Kidney epithelial cell (primary cell): ENCODE data around the gene SHC3. TPM values are rescaled to one million over a fixed set of nuclear protein-coding genes. Genes with fewer than 3 reads are reported as not detected.

Experiments
- DNase-seq: peaks from one replicate; pipeline ENCODE4 v3.0.0-alpha.2; 2010; ENCODE audit warnings: low read depth
- H3K27me3 ChIP-seq: 2 replicates; pipeline ENCODE4 v1.6.0; 2011; ENCODE audit warnings: low read length; ENCODE audit not compliant: control insufficient read depth, insufficient read depth
- H3K36me3 ChIP-seq: 2 replicates; pipeline ENCODE4 v1.5.1; 2011; ENCODE audit warnings: low read length; ENCODE audit not compliant: control insufficient read depth, insufficient read depth
- H3K4me3 ChIP-seq: 2 replicates; pipeline ENCODE4 v1.5.1; 2011; ENCODE audit warnings: low read depth, mild to moderate bottlenecking, control low read depth, low read length
- CTCF ChIP-seq: IDR thresholded peaks from 2 replicates; pipeline ENCODE4 v1.5.1; 2011; ENCODE audit warnings: mild to moderate bottlenecking, moderate library complexity, low read length, control low read depth, inconsistent platforms; ENCODE audit not compliant: insufficient read depth, poor library complexity, severe bottlenecking
- total RNA-seq: library from RNA; depleted of rRNA; stranded (reverse); fragments of >200 nt; gene quantifications from 2 replicates; pipeline ENCODE4 v1.2.3, GENCODE V29; 2015

Gene SHC3
- total RNA-seq, 1 donor from 2014 or later = 2.9 TPM

- Histone ChIP-seq H3K36me3 (no peaks in the 10 kb centered on the region), H3K27me3 (no peaks in the 10 kb centered on the region), H3K4me3 (no peak overlapping the region)
- TF ChIP-seq CTCF = no peak
- DNase-seq = no peak
Observed at GRCh38 chr9:89120704-89121103, 57.9 kb downstream of the SHC3 start.

GRCh38 chr9:89116805-89117192, 61.8 kb downstream of the SHC3 start:
- H3K4me3 ChIP-seq = no peak overlapping the region
- H3K27me3 ChIP-seq = no peaks in the 10 kb centered on the region
- DNase-seq = no peak
- no peak for TF ChIP-seq CTCF
- no peaks in the 10 kb centered on the region for H3K36me3 ChIP-seq

- Histone ChIP-seq H3K4me3 (no peak overlapping the region), H3K36me3 (no peaks in the 10 kb centered on the region), H3K27me3 (no peaks in the 10 kb centered on the region)
- no peak for TF ChIP-seq CTCF
- no peak for DNase-seq
Observed at GRCh38 chr9:89116064-89116804, 62.4 kb downstream of the SHC3 start.

DNA sequence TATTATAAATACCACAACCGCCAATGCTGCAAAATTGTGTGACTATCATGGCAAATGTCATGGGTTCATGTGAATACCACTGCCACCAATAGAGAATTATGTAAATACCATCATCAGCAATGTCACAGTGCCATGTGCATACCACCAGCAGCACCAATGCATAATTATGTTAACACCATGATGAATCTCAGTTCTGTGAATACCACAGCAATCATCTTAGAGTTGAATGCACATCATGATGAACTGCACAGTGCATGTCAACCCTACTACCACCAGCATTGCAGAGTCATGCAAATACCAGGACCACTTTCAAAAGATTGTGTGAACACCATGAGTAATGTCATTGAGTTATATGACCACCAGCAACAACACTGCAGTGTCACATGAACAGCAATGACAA, 63.2 kb downstream of the SHC3 start:
- no peaks in the 10 kb centered on the region for H3K27me3 ChIP-seq
- DNase-seq = no peak
- no peak for TF ChIP-seq CTCF
- no peaks in the 10 kb centered on the region for H3K36me3 ChIP-seq
- H3K4me3 ChIP-seq = no peak overlapping the region

GRCh38 chr9:89114741-89115140, 63.9 kb downstream of the SHC3 start:
- Histone ChIP-seq H3K27me3 (no peaks in the 10 kb centered on the region), H3K4me3 (no peak overlapping the region), H3K36me3 (no peaks in the 10 kb centered on the region)
- DNase-seq = no peak
- TF ChIP-seq CTCF = no peak

DNA sequence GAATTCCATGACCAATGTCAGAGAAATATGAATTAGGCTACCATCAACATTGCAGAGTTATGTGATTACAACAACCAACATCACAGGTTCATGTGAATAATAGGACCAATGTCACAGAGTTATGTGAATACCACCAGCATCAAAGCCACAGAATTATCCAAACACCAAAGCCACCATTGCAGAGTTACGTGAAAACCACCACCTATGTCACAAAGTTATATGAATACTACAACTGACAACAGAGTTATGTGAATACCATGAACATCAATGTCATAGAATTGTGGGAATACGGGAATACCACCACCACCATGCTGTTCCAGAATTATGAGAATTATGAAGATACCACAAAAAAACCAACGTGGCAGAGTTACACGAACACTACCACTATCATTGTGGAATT, 64.8 kb downstream of the SHC3 start:
- no peak for TF ChIP-seq CTCF
- no peak overlapping the region for H3K4me3 ChIP-seq
- no peak for DNase-seq
- H3K27me3 ChIP-seq = no peaks in the 10 kb centered on the region
- H3K36me3 ChIP-seq = no peaks in the 10 kb centered on the region
